ENCODE measurements around the gene RBM48. TPM values are rescaled to one million over a fixed set of nuclear protein-coding genes. Genes with fewer than 3 reads are reported as not detected.
"Not testable (repeated sequence)": the region's sequence is repeated elsewhere in the genome, so short reads cannot be mapped to it uniquely, and the experiment has no call there.

The RBM48 gene
- total RNA-seq, 1 donor from 2014 or later: 20.9 TPM

DNA sequence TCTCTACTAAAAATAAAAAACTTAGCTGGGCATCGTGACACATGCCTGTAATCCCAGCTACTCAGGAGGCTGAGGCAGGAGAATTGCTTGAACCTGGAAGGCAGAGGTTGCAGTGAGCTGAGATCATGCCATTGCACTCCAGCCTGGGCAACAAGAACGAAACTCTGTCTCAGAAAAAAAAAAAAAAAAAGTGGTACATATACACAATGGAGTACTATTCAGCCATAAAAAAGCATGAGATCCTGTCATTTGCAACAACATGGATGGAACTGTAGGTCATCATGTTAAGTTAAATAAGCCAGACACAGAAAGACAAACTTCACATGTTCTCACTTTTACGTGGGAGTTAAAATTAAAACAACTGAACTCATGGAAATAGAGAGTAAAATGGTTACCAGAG is 14.9 kb downstream of the RBM48 start:
- DNase-seq (ENCODE audit: low read depth): not testable (repeated sequence)

GRCh38 chr7:92545116-92545515 is 16.5 kb downstream of the RBM48 start:
- not testable (repeated sequence) for DNase-seq (ENCODE audit: low read depth)

DNA sequence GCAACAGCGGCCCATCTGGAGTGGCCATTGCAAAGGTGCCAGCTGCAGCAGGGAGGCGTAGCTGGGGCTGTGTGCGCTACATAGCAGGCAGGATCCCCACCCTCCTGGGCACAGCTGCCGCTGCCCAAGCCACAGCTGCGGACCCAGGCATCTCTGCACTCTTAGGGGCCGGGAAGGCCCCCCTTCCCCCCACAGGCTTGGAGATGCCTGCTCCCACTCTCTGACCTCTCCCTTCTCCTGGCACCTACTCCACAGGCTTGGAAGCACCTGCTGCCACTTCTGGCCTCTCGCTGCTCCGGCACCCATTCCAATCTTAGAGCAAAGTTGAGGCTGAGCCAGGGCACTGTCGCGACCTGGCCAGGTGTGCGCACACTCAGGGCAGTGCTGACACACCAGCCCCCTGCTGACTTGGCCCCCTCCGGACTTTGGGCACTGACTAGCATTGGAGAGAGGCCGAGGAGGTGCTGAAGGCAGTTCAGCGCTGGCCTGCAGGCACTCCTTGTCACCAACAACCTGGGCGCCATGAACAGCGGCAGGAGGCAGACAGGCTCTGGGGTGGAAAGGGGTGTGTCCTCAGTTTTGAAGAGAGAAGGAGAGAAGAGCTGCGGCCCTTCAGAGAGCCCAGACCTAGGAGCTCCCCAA is 18.4 kb downstream of the RBM48 start:
- no peak for DNase-seq (ENCODE audit: low read depth)

GRCh38 chr7:92547579-92547978 is 19.0 kb downstream of the RBM48 start:
- peak; percentile 17 for DNase-seq (ENCODE audit: low read depth)

- DNase-seq (ENCODE audit: low read depth): no peak
Observed at GRCh38 chr7:92550194-92550593, 21.6 kb downstream of the RBM48 start.

- no peak for DNase-seq (ENCODE audit: low read depth)
Observed at GRCh38 chr7:92557249-92557648, 28.7 kb downstream of the RBM48 start.

DNA sequence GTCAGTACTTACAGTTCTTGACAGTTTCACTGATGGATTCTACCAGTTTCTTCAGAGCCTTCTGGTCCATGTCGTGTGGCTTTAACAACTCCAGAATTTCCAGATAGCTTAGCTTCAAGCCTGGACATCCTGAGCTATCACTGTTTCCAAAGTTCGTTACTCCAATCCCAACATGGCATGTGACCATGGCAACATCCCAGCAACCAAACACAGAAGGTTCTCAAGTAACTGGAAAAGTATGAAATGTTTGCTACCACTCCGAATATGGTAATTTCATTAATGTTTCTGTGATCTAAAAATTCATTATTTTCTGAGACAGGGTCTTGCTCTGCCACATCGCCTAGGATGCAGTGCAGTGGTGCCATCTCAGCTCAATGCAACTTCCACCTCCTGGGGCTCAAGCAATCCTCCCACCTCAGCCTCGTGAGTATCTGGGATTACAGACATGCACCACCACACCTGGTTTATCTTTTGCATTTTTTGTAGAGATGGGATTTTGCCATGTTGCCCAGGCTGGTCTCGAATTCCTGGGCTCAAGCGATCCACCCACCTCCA is 29.3 kb downstream of the RBM48 start:
- DNase-seq (ENCODE audit: low read depth): no peak

GRCh38 chr7:92560602-92561001 is 32.0 kb downstream of the RBM48 start:
- no peak for DNase-seq (ENCODE audit: low read depth)

DNA sequence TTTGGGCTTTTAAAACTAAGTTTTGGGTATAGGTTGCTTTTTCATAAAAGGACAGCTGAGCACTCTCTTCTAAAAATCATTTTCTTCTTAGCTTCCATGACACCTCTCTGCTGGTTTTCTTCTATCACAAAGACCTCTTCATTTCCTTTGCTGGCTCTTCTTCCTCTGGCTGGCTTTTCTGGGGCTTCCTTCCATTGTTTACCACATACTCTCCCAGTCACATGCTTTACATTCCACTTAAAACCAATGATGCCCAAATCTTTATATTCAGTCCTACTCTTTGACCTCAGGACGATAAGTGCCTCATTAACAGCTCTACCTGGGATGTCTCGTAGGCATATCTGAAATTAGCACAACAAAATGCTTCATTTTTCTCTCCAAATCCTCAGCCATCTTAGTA is 34.8 kb downstream of the RBM48 start:
- DNase-seq (ENCODE audit: low read depth): no peak

DNA sequence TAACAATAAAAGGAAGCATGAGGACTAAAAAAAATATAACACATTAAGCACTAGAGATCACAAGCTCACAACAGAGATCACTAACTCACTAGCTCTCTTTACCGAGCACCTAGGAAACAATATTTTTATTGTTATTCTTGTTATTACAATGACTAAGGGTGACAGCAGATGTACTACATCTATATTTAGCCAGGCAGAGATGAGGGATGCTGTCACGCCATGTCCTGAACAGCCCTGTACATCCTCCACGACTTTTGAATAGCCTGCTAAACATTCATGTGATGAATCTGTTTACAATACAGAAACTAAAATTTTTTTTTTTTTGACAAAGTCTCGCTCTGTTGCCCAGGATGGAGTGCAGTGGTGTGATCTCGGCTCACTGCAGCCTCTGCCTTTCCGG is 38.9 kb downstream of the RBM48 start:
- DNase-seq (ENCODE audit: low read depth): peak; percentile 67

- no peak for DNase-seq (ENCODE audit: low read depth)
Observed at GRCh38 chr7:92569137-92569536, 40.5 kb downstream of the RBM48 start.

GRCh38 chr7:92576296-92576695 is 47.7 kb downstream of the RBM48 start:
- peak; percentile 69 for DNase-seq (ENCODE audit: low read depth)

GRCh38 chr7:92582948-92583347 is 54.4 kb downstream of the RBM48 start:
- DNase-seq (ENCODE audit: low read depth): no peak

DNA sequence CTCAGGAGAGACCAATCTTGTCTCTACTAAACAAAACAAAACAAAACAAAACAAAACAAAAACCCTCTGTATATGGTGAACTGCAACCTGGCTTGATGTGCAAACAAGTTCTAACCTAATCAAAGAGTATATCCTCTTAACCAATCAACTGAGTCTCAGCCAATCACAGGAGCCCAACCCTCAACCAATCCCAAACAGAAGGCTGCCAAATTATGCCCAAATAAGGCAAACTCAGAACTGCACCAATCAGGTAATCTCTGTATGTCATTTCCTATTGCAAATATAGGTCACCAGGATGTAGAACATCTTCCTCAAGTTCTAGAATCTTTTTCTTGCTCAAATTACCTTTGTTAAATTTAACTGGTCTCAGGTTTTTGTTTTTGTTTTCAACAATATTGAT is 56.4 kb downstream of the RBM48 start:
- no peak for DNase-seq (ENCODE audit: low read depth)

- no peak for DNase-seq (ENCODE audit: low read depth)
Observed at GRCh38 chr7:92586403-92586802, 57.8 kb downstream of the RBM48 start.

GRCh38 chr7:92586841-92587240 is 58.2 kb downstream of the RBM48 start:
- DNase-seq (ENCODE audit: low read depth): no peak

Other genes with a start within 250 kb of the RBM48 start
- 41.6 and 44.6 TPM in 2 replicates for gene GATAD1, start 81.3 kb upstream of the RBM48 start, total RNA-seq
- gene ERVW-1, start 50.8 kb upstream of the RBM48 start, total RNA-seq: not detected in 2 replicates
- 20.0 and 23.0 TPM in 2 replicates for gene PEX1, start 275 bp upstream of the RBM48 start, total RNA-seq
- 23.9 and 26.9 TPM in 2 replicates for gene FAM133B, start 61.6 kb downstream of the RBM48 start, total RNA-seq